Parathyroid adenoma (tissue), 2 donors: ENCODE data around the gene ANXA6.

Experiments used
- H2AFZ ChIP-seq: fragments of 300-600 bp; sonication (generic); one replicate; pipeline ENCODE4 v1.7.0; 2017; ENCODE audit warnings: antibody characterized with exemption, mild to moderate bottlenecking
- H3K27ac ChIP-seq: fragments of 300-600 bp; sonication (generic); one replicate; pipeline ENCODE4 v1.7.0; 2017
- H3K27me3 ChIP-seq: fragments of 300-600 bp; sonication (generic); one replicate; pipeline ENCODE4 v1.7.0; 2017; ENCODE audit warnings: low read length; ENCODE audit not compliant: control insufficient read depth, insufficient read depth
- H3K36me3 ChIP-seq: fragments of 300-600 bp; sonication (generic); one replicate; pipeline ENCODE4 v1.7.0; 2017; ENCODE audit warnings: low read length; ENCODE audit not compliant: control insufficient read depth, insufficient read depth
- H3K4me1 ChIP-seq: fragments of 300-600 bp; sonication (generic); one replicate; pipeline ENCODE4 v1.7.0; 2017; ENCODE audit warnings: control low read depth
- H3K4me2 ChIP-seq: fragments of 300-600 bp; sonication (generic); one replicate; pipeline ENCODE4 v1.7.0; 2017; ENCODE audit warnings: low read length
- H3K4me3 ChIP-seq: fragments of 300-600 bp; sonication (generic); one replicate; pipeline ENCODE4 v1.7.0; 2017; ENCODE audit warnings: low read depth, low read length
- H3K79me2 ChIP-seq: fragments of 300-600 bp; sonication (generic); one replicate; pipeline ENCODE4 v1.7.0; 2017; ENCODE audit warnings: control low read depth
- H3K9ac ChIP-seq: fragments of 300-600 bp; sonication (generic); one replicate; pipeline ENCODE4 v1.7.0; 2017; ENCODE audit warnings: mild to moderate bottlenecking
- H3K9me3 ChIP-seq: fragments of 300-600 bp; sonication (generic); one replicate; pipeline ENCODE4 v1.7.0; 2017; ENCODE audit warnings: low read length; ENCODE audit not compliant: control insufficient read depth
- CTCF ChIP-seq: fragments of 300-600 bp; sonication (generic); IDR thresholded peaks from one replicate; pipeline ENCODE4 v1.7.0; 2017; ENCODE audit warnings: antibody characterized with exemption, mild to moderate bottlenecking
- donor health status: primary hyperparathyroidism.

Gene ANXA6

DNA sequence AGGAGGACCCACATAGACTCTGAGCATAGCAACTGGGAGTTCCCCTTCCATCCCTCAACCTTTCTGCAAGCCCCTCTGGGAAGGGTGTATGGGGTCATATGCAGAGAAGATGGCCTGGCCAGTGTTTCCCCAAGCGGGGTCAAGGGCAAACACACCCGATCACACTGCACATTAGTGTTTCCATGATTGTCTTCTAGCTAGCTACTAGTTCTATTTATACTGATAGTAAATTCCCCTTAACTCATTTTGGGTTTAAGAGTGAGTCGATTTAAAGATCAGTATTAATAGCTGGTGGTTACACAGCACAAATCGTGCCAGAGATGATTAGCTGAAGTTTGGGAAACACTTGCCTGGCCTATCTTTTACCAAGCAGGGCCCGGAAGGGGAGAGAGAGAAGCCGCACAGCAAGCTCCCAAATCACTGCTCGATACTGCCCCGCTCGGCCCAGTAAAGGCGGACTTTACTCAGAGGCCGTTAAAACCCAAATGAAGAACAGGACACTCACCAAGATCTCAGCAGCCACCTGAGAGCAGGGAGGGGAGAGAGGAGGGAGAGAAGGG is 47.4 kb downstream of the ANXA6 start:
- no peak for TF ChIP-seq CTCF
- Histone ChIP-seq H2AFZ (no peak overlapping the region), H3K4me1 (peaks cover 36% of the 10 kb centered on the region), H3K79me2 (peaks cover 7% of the 10 kb centered on the region), H3K4me3 (no peak overlapping the region), H3K36me3 (no peaks in the 10 kb centered on the region), H3K9ac (no peak overlapping the region), H3K27ac (no peak overlapping the region), H3K9me3 (no peaks in the 10 kb centered on the region), H3K27me3 (no peaks in the 10 kb centered on the region), H3K4me2 (no peak overlapping the region)

- no peaks in the 10 kb centered on the region for H3K36me3 ChIP-seq
- H3K4me1 ChIP-seq = peaks cover 50% of the 10 kb centered on the region
- H3K27ac ChIP-seq = peak overlapping the region; percentile 24
Measured at GRCh38 chr5:151108566-151108965, 49.0 kb downstream of the ANXA6 start.

DNA sequence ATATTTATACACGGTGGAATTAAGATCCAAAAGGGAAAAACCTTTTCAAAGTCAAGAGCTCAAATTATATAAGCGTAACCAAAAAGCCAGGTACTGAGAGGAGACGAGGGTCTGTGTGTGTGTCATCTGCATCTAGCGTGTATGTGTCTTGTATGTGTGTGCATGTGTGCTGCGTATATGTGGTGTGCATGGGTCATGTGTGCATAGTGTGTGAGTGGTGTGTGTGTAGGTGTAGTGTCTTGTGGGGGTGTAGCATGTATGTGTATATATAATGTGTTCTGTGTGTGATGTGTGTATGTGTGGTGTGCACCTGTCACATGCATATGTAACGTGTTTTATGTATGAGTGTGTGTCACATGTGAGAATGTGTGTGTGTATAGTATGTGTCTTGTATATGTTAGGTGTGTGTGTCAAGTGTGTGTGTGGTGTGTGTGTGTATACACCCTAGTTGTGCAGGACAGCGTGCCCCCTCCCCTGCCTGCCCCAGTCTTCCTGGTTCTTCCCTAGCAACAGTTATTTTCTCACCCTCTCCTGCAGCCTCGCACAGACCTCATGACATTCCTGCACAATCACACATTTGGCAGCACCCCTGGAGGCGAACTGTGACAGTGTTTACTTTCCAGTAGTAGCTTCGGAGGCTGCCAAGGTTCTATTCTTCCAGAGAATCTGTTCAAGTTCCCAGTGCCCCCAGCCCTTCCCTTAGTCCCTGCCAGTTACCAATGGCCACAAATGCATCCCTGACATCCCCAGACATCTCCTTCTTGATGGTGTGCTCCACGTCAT is 49.6 kb downstream of the ANXA6 start:
- peak overlapping the region; percentile 37 for H3K4me2 ChIP-seq
- no peaks in the 10 kb centered on the region for H3K27me3 ChIP-seq
- no peak overlapping the region for H2AFZ ChIP-seq
- H3K79me2 ChIP-seq = peaks cover 7% of the 10 kb centered on the region
- H3K27ac ChIP-seq = peak overlapping the region; percentile 24
- no peaks in the 10 kb centered on the region for H3K36me3 ChIP-seq
- H3K9ac ChIP-seq = no peak overlapping the region
- no peak overlapping the region for H3K4me3 ChIP-seq
- H3K4me1 ChIP-seq = peaks cover 51% of the 10 kb centered on the region
- H3K9me3 ChIP-seq = no peaks in the 10 kb centered on the region
- TF ChIP-seq CTCF = peak; percentile 21

More at GRCh38 chr5:151108566-151108965, 49.0 kb downstream of the ANXA6 start:
- TF ChIP-seq CTCF = no peak
- Histone ChIP-seq H2AFZ (no peak overlapping the region), H3K4me2 (peak overlapping the region; percentile 37), H3K4me3 (no peak overlapping the region), H3K9me3 (no peaks in the 10 kb centered on the region), H3K27me3 (no peaks in the 10 kb centered on the region), H3K79me2 (peaks cover 7% of the 10 kb centered on the region), H3K9ac (no peak overlapping the region)

- Histone ChIP-seq H2AFZ (no peak overlapping the region), H3K4me2 (no peak overlapping the region), H3K4me1 (peaks cover 58% of the 10 kb centered on the region), H3K27ac (no peak overlapping the region), H3K9ac (no peak overlapping the region), H3K27me3 (no peaks in the 10 kb centered on the region), H3K79me2 (peaks cover 3% of the 10 kb centered on the region), H3K9me3 (no peaks in the 10 kb centered on the region), H3K36me3 (no peaks in the 10 kb centered on the region), H3K4me3 (no peak overlapping the region)
- no peak for TF ChIP-seq CTCF
Measured at GRCh38 chr5:151107084-151107483, 50.5 kb downstream of the ANXA6 start.
